Measurements from ENCODE around the gene AK6. TPM values are rescaled to one million over a fixed set of nuclear protein-coding genes. Genes with fewer than 3 reads are reported as not detected.

Gene AK6
- total RNA-seq, 1 experiment from 2014 or later, result 23.0 TPM

DNA sequence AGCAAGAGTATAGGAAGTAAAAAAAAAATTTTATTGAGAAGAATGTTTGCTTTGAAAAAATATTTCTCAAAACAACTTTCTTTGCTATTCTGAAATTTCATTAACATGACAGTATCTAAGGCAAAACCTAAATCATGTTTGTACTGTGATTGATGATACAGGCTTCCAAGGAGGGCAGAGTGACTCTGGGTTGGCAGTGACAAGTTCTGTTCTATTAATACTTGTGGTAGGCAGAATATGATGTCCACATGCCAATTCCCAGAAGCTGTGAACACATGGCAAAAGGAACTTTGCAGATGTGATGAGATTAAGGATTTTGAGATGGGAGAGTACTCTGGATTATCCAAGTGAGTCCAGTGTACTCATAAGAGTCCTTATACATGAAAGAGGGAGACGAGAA is 53.3 kb downstream of the AK6 start:
- H3K4me1 ChIP-seq (replicated peaks; ENCODE audit: insufficient read depth), result no peaks in the 10 kb centered on the region
- H2AFZ ChIP-seq, result no peak overlapping the region
- BruUV-seq (replicated peaks), result no TSS peak
- no peak overlapping the region for H3K27ac ChIP-seq
- H3K4me3 ChIP-seq, result no peak overlapping the region
- no peaks in the 10 kb centered on the region for H3K36me3 ChIP-seq (ENCODE audit: low read depth)
- H3K79me2 ChIP-seq (ENCODE audit: low read depth), result no peaks in the 10 kb centered on the region
- H3K9me3 ChIP-seq (ENCODE audit: insufficient read depth, low read depth), result no peaks in the 10 kb centered on the region
- no peaks in the 10 kb centered on the region for H3F3A ChIP-seq (ENCODE audit: insufficient read depth, low read depth)
- TF ChIP-seq EZH2 (IDR thresholded peaks at IDR 0.05; ENCODE audit: low read depth), result no peak
- TF ChIP-seq, protein P1, sequence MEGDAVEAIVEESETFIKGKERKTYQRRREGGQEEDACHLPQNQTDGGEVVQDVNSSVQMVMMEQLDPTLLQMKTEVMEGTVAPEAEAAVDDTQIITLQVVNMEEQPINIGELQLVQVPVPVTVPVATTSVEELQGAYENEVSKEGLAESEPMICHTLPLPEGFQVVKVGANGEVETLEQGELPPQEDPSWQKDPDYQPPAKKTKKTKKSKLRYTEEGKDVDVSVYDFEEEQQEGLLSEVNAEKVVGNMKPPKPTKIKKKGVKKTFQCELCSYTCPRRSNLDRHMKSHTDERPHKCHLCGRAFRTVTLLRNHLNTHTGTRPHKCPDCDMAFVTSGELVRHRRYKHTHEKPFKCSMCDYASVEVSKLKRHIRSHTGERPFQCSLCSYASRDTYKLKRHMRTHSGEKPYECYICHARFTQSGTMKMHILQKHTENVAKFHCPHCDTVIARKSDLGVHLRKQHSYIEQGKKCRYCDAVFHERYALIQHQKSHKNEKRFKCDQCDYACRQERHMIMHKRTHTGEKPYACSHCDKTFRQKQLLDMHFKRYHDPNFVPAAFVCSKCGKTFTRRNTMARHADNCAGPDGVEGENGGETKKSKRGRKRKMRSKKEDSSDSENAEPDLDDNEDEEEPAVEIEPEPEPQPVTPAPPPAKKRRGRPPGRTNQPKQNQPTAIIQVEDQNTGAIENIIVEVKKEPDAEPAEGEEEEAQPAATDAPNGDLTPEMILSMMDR (conservative IDR thresholded peaks at IDR 0.05), result no peak
- POLR2A ChIA-PET (ENCODE audit: unreplicated experiment), result no interaction called here
- H3K27me3 ChIP-seq (ENCODE audit: insufficient read depth, low read depth), result no peaks in the 10 kb centered on the region
- no peak for DNase-seq
- H4K20me1 ChIP-seq (ENCODE audit: insufficient read depth), result no peaks in the 10 kb centered on the region
- H3K9me2 ChIP-seq (ENCODE audit: insufficient read depth), result no peaks in the 10 kb centered on the region
- CTCF ChIA-PET, result no interaction called here
- intact Hi-C loops (cut with micrococcal nuclease; ENCODE audit: unreplicated experiment), result no loop called here
- H3K4me2 ChIP-seq, result no peak overlapping the region

DNA sequence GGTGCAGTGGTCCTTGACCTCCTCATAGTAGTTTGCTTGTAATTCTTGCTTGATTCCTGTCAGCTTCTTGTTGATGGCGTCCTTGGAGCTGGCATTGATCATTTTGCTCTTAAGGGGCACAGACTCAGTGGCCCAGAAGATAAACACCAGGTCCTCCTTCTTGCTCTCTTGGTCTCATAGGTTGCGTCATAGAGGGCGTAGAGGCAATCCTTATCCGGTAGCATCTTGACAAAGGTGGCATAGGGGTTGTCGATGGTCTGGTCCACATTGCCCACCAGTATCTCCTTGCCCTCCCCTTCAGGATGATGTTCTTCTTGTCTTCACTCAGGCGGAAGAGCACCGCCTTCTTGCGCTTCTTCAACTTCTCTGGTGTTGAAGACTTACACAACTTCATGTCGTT is 55.9 kb downstream of the AK6 start:
- H2AFZ ChIP-seq, result no peak overlapping the region
- no TSS peak for BruUV-seq (replicated peaks)
- H3K27me3 ChIP-seq (ENCODE audit: insufficient read depth, low read depth), result no peaks in the 10 kb centered on the region
- ChIA-PET CTCF (no interaction called here), POLR2A (ENCODE audit: unreplicated experiment) (no interaction called here)
- DNase-seq, result no peak
- TF ChIP-seq EZH2 (IDR thresholded peaks at IDR 0.05; ENCODE audit: low read depth), result no peak
- TF ChIP-seq, protein P1 (conservative IDR thresholded peaks at IDR 0.05), result no peak
- H3K9me3 ChIP-seq (ENCODE audit: insufficient read depth, low read depth), result no peaks in the 10 kb centered on the region; the same call in 1 of the 2 replicates
- no peak overlapping the region for H3K27ac ChIP-seq
- H3K36me3 ChIP-seq (ENCODE audit: low read depth), result no peaks in the 10 kb centered on the region
- H3K9me2 ChIP-seq (ENCODE audit: insufficient read depth), result no peaks in the 10 kb centered on the region
- no peak overlapping the region for H3K4me2 ChIP-seq
- no peaks in the 10 kb centered on the region for H3F3A ChIP-seq (ENCODE audit: insufficient read depth, low read depth)
- no peaks in the 10 kb centered on the region for H3K79me2 ChIP-seq (ENCODE audit: low read depth)
- H3K4me3 ChIP-seq, result no peak overlapping the region
- H3K4me1 ChIP-seq (replicated peaks; ENCODE audit: insufficient read depth), result no peaks in the 10 kb centered on the region
- intact Hi-C loops (cut with micrococcal nuclease; ENCODE audit: unreplicated experiment), result no loop called here
- H4K20me1 ChIP-seq (ENCODE audit: insufficient read depth), result no peaks in the 10 kb centered on the region

DNA sequence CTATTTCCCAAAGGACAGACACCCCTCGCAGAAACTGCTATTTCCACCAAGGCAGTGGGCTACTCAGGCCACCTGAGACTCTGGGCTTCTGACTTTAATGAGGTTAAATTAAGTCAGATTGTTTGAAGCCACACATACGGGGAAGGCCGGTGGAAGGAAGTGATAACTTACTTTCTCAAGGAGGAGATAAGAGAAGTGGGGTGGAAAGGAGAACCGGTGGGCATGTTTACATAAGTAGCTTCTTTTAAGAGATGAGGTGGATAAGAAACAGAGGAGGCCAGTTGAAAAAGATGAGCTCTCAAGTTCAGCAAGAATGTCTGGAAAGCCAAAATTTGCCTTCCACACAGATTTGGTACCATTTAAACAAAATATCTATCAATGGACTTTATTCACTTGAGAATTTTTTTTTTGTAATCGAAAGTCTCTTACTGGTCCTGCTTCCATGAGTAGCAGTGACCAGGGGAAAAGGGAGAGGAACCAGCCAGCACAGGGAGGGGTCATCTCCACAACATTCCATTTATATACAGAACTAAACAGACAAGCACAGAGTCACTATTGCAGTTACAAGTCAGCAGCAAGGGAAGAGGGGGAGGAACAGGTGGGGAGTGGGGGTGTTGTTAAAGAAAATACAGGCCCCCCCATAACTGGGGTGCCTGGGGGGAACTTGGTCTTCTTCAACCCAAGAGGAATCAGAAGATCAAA is 56.7 kb downstream of the AK6 start:
- no peaks in the 10 kb centered on the region for H3K27me3 ChIP-seq (ENCODE audit: insufficient read depth, low read depth)
- no peaks in the 10 kb centered on the region for H3K9me2 ChIP-seq (ENCODE audit: insufficient read depth)
- BruUV-seq (replicated peaks), result no TSS peak
- H3K79me2 ChIP-seq (ENCODE audit: low read depth), result no peaks in the 10 kb centered on the region
- no peak overlapping the region for H2AFZ ChIP-seq
- ChIA-PET CTCF (no interaction called here), POLR2A (ENCODE audit: unreplicated experiment) (interaction anchor here (0.5 kb wide), 1 partner anchor 39 kb away, joined by 4 read pairs; no protein-coding TSS in a partner anchor)
- H4K20me1 ChIP-seq (ENCODE audit: insufficient read depth), result no peaks in the 10 kb centered on the region
- H3F3A ChIP-seq (ENCODE audit: insufficient read depth, low read depth), result no peaks in the 10 kb centered on the region
- DNase-seq, result no peak
- no peak for TF ChIP-seq EZH2 (IDR thresholded peaks at IDR 0.05; ENCODE audit: low read depth)
- TF ChIP-seq, protein P1 (conservative IDR thresholded peaks at IDR 0.05), result no peak
- H3K4me3 ChIP-seq, result no peak overlapping the region
- H3K36me3 ChIP-seq (ENCODE audit: low read depth), result no peaks in the 10 kb centered on the region
- H3K4me2 ChIP-seq, result no peak overlapping the region
- intact Hi-C loops (cut with micrococcal nuclease; ENCODE audit: unreplicated experiment), result no loop called here
- no peaks in the 10 kb centered on the region for H3K4me1 ChIP-seq (replicated peaks; ENCODE audit: insufficient read depth)
- no peaks in the 10 kb centered on the region; the same call in 1 of the 2 replicates for H3K9me3 ChIP-seq (ENCODE audit: insufficient read depth, low read depth)
- no peak overlapping the region for H3K27ac ChIP-seq
